Ramos (cell line): ENCODE measurements around the gene SLC41A2.
"Not testable (repeated sequence)": the region's sequence is repeated elsewhere in the genome, so short reads cannot be mapped to it uniquely, and the experiment has no call there.

Experiments used
- in situ Hi-C: fragments of 300-500 bp; cut with MboI; formaldehyde crosslinking; loops from one replicate; pipeline ENCODE4 v1.14.3; 2022; ENCODE audit warnings: low sequenced_read_pairs; ENCODE audit not compliant: unreplicated experiment

The SLC41A2 gene

GRCh38 chr12:104958001-104958804 lies at the start of gene SLC41A2:
Gene SLC41A2, minus strand, starts transcription at chr12:104958290. Its CDS starts 29,763 bp downstream, at chr12:104928527.
- in situ Hi-C loops: no loop called here

DNA sequence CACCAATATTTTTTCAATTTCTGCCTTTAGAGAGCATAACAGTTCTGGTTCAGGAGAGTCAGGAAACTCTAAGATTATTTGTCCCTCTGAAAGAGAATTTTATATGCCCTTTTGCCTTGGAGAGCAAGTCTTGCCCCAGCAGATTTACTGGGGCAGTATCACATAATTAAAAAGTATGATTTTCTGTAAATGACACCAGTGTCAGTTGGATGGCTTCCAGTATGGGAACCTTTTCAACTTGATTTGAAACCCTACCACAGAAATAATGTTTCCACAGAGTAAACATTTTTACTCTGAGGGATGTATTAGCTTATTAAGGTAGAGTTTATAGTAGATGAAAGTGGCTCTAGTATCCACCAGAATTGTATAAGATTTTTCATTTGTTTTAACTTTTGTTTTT lies 43.4 kb upstream of the SLC41A2 start:
- in situ Hi-C loops: no loop called here

DNA sequence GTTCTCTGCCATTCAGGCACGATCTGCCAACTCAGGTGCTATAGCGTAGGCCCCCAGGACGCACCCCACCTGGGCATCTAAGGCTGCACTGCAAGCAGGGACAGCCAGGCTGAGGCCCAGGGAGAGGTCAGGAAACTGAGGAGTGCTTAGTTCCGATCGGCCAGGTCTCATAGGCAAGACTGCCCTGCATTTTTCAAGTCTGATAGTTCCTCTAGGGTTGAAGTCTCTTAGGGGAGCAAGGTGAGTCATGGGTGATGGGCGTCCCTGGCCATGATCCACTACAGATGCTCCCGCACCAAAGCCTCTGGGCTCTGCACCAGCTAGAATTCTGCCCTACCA lies 41.2 kb upstream of the SLC41A2 start:
- in situ Hi-C loops: no loop called here

GRCh38 chr12:104998423-104999346 lies 40.6 kb upstream of the SLC41A2 start:
- in situ Hi-C loops: no loop called here

DNA sequence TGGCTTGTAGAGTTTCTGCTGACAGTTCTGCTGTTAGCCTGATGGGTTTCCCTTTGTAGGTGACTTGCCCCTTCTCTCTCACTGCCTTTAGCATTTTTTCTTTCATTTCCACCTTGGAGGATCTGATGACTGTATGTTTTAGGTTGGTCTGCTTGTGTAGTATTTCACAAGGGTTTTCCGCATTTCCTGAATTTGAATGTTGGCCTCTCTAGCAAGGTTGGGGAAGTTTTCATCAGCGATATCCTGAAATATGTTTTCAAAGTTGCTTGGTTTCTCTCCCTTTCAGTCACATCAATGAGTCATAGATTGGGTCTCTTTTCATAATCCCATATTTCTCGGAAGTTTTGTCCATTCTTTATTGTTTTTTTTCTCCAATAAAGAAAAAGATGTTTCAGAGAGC lies 39.5 kb upstream of the SLC41A2 start:
- in situ Hi-C loops: no loop called here

DNA sequence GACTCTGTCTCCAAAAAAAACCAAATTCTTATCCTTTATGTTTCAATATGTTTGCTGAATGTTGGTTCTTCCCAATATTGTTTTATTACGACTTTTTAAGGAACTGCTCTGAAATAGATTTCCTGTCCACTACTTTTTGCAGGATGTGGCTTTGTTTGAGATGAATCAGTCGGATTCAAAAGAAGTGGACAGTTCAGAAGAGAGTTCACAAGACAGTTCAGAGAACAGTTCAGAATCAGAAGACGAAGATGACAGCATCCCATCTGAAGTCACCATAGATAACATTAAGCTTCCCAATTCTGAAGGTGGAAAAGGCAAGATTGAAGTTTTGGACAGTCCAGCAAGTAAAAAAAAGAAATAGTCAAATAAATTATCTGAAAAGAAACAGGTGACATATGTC lies 36.2 kb upstream of the SLC41A2 start:
- in situ Hi-C loops: no loop called here

- in situ Hi-C loops: no loop called here
These were observed 33.6 kb upstream of the SLC41A2 start for GRCh38 chr12:104991565-104992128.

DNA sequence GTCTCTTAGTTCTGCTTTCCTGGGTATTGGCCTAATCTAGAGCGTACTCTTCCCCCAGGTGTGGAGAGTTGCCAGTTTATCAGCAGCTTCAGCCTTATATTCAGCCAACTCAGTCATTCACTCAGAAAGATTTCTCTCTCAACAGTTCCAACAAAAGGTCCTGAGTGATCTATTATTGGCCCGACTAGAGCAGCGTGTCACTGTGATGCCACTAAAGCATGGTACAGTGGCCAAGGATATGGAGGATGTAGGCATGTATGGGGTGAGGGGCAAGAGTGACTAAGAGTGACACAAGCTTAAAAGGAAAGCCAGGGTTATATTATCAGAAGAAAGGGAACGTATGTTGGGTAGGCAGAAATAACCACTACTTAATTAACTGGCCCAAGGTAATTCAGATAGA lies 32.9 kb upstream of the SLC41A2 start:
- in situ Hi-C loops: no loop called here

- in situ Hi-C loops: no loop called here
These were observed 28.2 kb upstream of the SLC41A2 start, which contains the start of gene NOPCHAP1 for GRCh38 chr12:104986022-104986941. Gene NOPCHAP1, plus strand, starts transcription at chr12:104986316. Its CDS starts 37 bp downstream, at chr12:104986353.

- in situ Hi-C loops: no loop called here
These were observed 27.1 kb upstream of the SLC41A2 start for GRCh38 chr12:104985206-104985605.

DNA sequence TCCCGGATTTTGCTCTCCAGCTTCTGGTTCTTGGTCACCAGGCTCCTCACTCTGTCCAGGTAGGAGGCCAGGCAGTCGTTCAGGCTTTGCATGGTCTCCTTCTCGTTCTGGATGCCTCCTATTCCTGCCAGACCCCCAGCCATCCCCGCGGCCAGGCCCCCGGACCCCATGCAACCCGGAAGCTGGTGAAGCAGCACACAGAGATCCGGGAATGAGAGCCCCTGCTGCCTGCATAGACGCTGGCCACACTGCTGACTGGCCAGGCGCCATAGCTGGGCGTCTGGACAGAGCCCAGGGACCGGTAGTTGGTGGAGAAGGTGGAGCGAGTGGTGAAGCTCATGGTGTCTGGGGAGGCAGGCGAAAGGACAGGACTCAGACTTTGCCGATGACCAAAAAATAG lies 19.6 kb upstream of the SLC41A2 start:
- in situ Hi-C loops: not testable (repeated sequence)

- in situ Hi-C loops: no loop called here
These were observed 18.6 kb upstream of the SLC41A2 start for GRCh38 chr12:104976703-104977102.

- in situ Hi-C loops: no loop called here
These were observed 17.7 kb upstream of the SLC41A2 start for GRCh38 chr12:104975587-104976343.

DNA sequence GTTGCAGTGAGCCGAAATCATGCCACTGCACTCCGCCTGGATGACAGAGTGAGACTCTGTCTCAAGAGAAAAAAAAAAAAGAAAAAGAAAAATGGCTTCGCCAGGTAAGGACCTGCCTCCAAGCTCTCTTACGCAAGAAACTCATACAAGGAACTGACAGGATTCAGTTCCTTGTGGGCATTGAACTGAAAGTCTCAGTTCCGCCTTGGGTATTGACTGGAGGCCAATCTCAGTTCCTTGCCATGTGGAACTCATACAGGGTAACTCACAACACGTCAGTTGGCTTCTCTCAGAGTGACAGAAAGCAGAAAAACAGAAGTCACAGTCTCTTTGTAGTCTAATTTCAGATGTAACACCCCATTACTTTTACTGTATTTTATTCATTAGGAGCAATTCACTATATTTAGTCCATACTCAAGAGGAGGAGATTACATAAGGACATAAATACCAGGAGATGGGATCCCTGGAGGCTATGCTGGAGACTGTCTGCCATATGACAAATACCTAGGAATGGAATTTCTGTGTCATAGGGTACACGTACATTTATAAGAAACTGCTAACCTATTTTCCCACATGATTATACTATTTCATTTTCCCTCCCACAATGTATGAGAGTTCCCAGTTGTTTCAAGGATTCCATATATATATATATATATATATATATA lies 16.7 kb upstream of the SLC41A2 start:
- in situ Hi-C loops: no loop called here

GRCh38 chr12:104973250-104973649 lies 15.2 kb upstream of the SLC41A2 start:
- in situ Hi-C loops: no loop called here

GRCh38 chr12:104971306-104971705 lies 13.2 kb upstream of the SLC41A2 start:
- in situ Hi-C loops: no loop called here

DNA sequence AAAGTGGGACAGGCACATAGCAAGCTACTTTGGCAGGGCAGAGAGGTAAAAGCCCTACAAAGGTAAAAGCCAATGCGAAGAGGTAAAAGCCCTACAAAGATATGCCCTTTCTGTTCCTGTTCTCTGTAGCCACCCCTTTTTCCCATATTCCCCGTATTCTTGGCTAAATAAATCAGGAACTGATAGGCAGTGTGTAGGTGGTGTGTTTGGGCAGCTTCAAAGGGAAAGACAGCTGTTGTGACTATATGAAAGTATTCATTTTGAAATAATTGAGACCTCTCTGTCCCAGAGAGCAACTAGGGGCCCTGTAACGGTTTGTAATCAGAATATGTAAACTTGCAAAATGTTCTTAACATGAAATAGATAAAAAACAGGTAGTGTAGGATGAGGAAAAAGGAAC lies 11.3 kb upstream of the SLC41A2 start:
- in situ Hi-C loops: no loop called here

DNA sequence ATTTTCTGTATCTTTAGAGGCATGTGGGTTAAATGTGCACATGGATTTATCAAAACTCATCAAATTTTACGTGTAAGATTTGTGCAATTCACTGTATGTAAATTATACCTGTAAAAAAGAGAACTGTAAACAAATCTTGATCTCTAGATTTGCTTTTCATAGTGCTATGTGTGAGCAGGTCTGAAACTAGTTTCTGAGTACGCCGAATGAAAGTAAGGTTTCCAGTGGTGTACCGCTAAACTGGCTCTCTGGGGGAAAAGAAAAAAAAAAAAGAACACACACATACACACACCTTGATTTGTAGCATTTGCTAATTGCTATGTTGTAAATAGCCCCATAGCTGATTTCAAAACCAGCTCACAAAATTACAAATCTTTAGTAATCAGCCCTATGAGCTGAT lies 8.6 kb upstream of the SLC41A2 start:
- in situ Hi-C loops: no loop called here

GRCh38 chr12:104964856-104965205 lies 6.7 kb upstream of the SLC41A2 start:
- in situ Hi-C loops: no loop called here
